HG03520 (cell line): ENCODE measurements around the gene ZNF276.
A peak's percentile ranks its signal among the peaks of the same experiment; 100 is the strongest.
"Not testable (repeated sequence)": the region's sequence is repeated elsewhere in the genome, so short reads cannot be mapped to it uniquely, and the experiment has no call there.

Experiments
- ATAC-seq: cut with Tn5 transposase; IDR thresholded peaks from one replicate; pipeline ENCODE4 v1.9.1; 2021; ENCODE audit warnings: mild to moderate bottlenecking, moderate library complexity; ENCODE audit not compliant: unreplicated experiment

Gene ZNF276

DNA sequence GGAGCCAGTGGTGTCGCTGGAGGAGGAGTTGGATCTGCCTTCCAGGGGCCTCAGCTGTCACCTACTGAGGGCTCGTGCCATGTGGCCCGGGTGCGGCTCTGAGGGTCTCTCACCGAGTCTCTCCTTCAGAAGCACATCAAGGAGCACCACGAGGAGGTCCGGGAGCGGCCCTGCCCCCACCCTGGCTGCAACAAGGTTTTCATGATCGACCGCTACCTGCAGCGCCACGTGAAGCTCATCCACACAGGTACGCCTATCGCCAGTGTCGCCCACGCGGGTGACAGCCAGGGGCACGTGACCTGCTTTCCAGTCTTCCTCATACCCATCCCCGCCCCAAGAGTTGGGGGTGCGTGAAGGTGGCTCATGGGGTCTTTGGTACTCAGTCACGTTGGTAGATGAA, 12.5 kb downstream of the ZNF276 start:
- no peak for ATAC-seq

DNA sequence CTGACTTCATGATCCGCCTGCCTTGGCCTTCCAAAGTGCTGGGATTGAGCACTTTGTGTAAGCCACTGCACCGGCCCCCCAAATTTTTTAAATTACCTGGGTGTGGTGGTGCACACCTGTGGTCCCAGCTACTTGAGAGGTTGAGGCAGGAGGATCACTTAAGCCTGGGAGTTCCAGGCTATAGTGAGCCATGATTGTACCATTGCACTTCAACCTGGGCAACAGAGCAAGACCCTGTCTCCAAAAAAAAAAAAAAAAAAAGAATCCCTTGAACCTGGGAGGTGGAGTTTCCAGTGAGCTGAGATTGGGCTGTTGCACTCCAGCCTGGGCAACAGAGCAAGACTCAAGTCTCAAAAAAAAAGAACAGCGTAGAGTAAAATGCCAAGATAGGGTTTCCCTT, 15.2 kb downstream of the ZNF276 start:
- no peak for ATAC-seq

DNA sequence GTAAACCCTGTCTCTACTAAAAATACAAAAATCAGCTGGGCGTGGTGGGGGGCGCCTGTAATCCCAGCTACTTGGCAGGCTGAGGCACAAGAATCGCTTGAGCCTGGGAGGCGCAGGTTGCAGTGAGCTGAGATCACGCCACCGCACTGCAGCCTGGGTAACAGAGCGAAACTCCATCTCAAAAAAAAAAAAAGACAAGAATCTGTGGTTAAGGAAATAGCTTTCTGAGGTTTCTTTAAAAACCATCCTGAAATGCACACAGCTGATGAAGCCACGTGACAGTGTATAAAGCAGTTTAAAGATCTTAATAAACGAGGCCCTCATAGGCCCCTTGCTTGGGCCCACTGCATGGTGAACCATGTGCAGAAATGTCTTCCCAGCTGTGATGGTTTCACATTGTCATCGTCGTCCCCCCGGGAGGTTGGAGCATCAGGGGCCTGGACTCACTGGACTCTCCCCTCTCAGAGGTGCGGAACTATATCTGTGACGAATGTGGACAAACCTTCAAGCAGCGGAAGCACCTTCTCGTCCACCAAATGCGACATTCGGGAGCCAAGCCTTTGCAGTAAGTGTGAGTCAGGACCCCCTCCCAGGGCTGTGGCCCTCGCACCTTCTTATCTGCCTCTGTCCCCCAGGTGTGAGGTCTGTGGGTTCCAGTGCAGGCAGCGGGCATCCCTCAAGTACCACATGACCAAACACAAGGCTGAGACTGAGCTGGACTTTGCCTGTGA, 16.2 kb downstream of the ZNF276 start:
- no peak for ATAC-seq

DNA sequence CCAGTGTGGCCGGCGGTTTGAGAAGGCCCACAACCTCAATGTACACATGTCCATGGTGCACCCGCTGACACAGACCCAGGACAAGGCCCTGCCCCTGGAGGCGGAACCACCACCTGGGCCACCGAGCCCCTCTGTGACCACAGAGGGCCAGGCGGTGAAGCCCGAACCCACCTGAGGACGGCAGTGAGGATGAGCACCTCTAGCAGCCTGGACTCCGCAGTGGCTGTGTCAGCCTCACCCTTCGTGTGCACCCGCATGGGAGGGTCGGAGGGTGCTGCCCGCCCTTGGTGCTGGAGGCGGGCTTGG, 16.7 kb downstream of the ZNF276 start:
- no peak for ATAC-seq

DNA sequence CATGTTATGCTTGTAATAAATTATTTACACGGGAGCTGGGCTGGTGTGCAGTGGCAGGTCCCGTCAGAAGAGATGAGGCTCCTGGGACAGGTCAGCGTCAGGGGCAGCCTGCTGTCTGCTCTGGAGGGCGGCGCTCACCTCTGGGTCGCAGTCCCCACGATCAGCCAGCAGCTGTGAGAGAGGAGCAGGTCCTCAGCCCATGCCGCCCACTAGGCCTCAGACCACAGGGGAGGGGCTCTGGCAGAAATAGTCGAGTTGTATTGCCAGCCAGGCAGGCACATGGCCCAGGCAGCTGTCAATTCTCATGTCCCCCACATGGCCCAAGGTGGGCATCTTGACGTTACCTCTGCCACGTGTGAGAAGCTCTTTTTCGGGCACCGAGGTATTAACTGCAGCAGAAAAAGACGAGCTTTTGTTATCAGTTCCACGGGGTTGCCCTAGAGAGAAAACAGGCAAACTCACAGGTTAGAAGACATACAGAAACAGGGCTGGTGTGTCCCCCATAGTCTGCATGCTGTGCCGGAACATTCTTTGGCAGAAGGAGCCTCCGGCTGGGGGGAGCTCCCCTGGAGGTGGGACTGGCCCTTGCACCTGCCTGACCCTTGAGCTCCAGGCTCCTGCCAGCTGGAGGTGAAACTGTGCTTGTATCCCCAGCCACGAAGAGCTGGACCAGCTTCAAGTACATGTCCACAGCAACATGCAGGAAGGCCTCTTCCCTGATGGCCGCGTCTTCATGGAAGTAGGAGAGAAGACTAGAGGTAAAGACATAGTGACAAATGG, 17.4 kb downstream of the ZNF276 start:
- ATAC-seq, result no peak

DNA sequence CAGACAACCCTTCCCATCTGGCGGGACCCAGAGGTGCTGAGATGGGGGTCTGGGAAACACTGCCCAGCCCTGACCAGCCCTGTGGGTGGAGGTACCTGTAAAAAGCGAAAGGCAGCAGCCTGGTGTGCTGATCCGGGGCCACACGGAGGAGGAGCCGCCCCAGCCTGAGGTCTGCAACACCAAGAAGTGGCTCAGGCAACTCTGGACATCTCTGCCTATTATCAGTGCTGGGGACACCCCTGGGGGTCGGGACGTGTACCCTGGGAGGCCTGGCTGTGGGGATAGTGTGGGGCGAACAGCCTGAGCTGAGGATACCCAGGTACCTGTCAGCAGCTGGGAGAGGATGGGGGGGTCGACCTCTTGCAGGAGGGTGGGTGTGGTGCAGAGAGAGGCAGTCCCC, 18.0 kb downstream of the ZNF276 start:
- ATAC-seq, result no peak

DNA sequence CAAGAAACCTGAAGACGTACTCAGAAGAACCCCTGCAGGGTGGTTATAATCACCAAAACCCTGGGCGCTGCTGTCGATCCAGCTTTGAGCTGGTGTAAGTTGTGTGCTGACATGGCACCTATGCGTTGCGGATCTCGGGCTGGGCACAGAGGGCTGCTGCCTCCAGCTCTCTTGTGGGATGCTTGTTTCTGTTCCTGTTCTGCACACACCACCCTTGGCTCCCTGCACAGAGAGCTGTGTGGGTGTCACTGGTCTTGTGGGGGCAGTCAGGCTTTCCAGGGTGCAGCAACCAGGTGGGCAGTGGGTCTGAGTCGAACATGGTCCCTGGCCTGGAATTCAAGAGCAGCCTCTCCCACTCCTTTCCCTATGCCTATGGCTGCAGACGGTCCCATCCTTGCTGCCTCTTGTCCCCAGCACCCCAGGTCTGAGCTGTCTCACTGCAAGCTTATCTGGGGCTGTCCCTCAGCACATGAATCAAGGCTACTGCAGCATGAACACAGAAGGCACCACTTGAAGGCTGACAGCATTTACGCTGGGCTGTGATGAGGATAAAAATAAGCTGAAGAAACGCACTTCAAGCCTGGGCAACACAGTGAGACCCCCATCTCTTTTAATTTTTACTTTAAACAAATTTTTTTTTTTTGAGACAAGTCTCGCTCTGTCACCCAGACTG, 20.1 kb downstream of the ZNF276 start:
- no peak for ATAC-seq

DNA sequence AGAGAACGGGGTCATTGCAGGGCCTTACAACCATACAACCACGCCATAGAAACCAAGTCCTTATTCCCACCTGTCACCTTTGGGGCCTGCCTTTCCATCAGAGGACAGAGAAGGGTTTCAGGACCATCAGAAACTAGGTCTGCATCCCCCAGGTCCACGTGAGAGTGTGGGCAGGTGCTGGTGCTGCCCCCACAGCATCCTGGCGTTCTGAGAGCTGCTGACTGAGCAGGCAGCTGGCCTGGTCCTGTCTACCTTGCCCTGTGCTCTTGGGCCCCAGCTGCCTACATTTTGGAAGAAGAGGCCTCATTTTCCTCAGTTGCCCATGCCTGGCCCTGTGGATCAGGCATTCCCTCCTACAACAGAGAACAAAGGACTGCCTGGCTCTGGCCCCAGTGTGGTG, 21.6 kb downstream of the ZNF276 start:
- ATAC-seq, result no peak

DNA sequence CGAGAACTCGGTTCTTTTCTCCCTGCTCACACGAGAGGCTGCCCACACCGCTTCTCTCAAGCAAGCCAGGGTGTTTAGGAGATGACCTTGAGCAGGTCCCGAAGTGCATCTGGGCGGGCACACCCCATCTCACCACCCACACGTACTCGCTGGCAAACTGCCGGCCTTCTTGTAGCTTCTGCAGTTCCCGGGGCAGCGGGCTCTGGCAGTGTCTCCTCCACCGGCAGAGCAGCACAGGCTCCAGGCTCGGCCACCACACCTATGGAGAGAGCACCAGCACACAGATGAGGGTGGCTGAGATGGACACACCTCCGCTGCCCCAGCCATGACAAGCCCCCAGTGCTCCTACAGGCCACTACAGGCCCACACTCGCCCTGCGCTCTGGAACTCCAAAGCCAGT, 23.5 kb downstream of the ZNF276 start:
- no peak for ATAC-seq

DNA sequence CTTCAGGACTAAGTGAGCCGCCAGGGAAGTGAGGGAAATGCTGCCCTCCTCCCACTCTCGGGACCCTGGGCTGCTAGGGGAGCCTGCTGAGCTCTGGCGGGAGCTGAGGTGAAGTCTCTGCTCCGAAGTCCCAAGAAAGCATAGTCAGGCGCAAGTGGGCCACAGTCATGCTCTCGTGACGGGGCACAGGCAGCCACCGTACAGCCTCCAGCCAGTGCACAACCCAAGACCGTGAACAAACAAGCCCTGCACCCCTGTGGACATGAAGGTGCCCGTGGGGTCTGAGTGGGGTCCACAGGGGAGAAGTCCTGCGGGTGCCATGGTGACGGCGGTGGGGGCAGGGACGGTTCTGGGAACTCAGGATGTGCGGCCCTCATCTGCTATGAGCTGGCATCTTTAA, 24.7 kb downstream of the ZNF276 start:
- ATAC-seq, result no peak

DNA sequence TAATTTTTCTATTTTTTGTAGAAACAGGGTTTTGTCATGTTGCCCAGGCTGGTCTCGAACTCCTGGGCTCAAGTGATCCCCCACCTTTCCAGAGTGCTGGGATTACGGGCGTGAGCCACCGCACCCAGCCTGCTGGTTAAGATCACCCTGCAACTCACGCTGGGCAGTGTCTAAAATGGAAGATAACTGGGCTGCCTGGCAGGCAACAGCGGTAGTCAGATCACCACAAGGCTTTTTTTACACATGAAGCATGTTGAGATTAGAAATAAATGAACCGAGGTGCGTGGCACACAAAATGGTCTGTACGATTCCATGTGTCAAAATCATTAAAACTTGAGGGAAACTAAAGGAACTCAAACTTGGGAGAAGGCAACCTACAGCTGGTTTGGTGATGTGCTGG, 26.7 kb downstream of the ZNF276 start:
- ATAC-seq, result no peak

DNA sequence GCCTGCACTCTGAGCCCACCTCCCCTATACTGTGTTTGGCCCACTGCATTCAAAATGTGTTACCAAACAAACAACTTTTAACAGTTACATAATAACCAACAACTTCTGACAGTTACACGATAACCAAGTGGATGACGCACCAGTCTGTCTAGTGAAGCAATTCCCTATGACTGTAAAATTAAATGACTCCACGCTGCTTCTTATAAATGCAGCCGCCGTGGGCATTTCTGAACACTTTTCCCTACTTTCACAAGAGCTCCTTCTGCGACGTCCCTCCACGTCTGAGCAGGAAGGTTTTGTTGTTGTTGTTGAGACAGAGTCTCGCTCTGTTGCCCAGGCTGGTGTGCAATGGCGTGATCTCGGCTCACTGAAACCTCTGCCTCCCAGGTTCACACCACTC, 27.6 kb downstream of the ZNF276 start:
- no peak for ATAC-seq

DNA sequence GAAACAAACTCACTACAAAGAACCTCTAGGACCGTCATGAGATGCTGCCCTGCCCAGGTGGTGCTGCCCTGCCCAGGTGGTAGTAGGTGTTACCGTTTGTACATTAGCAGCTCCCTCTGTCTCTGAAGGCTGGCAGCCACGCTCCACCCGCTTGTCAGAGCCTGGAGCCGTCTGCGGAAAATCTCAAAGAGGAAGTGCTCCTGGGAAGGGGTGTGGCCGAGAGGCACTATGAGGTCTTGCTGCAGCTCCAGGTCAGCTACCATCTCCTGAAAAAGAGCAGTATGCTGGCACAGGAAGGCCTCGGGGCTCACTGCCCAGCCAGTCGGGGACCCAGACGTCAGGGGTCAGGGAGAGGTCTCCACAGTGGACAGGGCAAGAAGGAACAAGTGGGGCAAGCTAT, 28.3 kb downstream of the ZNF276 start:
- ATAC-seq, result no peak

DNA sequence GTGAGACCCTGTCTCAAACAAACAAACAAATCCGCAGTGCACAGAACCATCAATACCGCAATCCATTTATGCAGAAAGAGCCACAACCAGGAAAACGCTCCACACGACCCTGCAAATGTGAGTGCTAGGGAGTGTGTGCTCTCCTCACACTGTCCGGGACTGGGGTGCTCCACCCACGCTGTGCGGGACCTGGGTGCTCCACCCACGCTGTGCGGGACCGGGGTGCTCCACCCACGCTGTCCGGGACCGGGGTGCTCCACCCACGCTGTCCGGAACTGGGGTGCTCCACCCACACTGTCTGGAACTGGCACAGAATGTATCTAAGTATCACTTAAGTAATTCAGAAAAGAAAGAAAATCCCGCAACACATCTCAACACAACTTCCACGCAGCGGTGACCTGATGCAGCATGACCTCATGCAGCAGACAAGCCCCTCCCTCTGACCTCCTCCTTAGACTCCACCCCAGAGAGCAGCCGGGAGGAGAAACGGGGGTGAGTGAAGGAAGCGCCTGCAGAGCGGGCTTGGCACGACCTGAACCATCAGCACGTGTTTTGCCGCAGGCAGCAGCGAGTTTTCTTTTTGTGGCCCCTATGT, 38.5 kb downstream of the ZNF276 start:
- no peak for ATAC-seq

DNA sequence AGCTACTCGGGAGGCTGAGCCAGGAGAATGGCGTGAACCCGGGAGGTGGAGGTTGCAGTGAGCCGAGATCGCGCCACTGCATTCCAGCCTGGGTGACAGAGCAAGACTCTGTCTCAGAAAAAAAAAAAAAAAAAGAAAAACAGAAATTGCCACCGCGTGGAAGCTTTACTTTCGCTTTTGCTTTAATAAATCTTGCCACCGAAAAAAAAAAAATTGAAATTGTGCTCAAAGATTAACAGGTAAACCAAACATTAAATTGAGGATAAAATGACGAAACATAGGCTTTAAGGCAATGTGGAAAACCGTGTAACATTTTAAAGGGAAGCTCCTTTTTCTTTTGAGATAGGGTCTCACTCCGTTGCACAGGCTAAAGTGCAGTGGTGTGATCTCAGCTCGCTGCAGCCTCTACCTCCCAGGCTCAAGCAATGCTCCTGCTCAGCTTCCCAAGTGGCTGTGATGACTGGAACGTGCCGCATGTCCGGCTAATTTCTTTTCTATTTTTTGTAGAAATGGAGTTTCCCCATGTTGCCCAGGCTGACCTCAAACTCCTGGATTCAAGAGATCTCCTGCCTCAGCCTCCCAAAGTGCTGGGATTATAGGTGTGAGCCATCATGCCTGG, 40.1 kb downstream of the ZNF276 start:
- ATAC-seq, result no peak

DNA sequence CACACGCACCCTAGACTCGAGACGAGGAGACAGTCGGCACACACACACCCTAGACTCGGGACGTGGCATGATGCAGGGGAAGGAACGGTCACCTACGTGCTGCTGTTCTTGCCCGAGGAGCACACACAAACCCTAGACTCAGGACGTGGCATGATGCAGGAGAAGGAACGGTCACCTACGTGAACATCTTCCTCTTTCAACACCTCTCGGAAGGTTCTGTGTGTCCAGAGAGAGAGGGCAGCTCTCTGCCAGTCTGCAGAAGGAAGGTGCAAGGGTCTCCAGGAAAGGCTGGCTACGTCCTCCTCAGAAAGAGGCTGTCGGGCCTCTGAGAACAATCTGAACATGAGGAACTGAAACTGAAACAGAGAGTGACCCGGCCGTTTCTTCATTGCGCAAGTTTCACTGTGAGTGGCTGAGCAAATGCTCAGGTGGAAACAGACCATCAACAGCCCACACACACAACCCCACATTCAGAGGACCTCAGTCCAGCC, 43.4 kb downstream of the ZNF276 start:
- peak; percentile 82 for ATAC-seq

DNA sequence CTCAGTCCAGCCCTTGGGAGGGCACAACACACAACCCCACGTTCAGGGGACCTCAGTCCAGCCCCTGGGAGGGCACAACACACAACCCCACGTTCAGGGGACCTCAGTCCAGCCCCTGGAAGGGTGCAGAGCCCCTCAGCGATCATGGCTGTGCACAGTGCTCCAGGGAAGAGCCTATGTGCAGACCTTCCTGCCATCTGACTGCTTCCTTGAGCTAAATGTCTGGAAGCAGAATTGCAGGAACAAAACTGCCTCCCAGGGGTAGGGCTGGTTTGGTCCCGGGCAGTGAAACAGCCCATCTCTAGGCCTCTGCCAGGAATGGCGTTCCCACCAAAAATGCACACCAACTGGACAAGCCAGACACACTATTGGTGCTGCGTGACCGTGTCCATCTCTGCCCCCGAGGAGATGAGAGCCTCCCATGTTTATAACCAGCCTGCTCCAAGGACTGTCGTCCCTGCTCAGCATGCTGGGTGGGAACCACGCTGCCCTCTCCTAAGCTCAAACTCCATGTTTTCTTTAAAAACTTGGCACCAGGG, 44.0 kb downstream of the ZNF276 start:
- no peak for ATAC-seq

DNA sequence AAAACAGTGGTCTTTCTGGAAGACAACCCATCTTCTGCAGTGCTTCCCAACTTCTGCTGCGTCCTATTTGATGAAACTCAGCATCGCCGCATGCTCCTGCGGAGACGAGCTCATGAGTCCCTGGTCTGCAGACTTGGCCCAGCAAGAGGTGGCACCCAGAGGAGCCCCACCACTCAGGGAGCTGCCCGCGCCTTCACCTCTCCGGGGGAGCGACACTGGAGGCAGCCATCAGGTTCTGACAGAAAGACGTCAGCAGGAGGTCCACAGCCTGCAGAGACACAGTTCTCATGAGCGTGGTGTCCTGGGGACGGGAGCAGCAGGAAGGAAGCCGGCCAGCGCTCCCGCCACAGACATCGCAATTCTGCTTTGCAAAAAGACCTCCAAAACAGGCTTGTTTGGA, 49.0 kb downstream of the ZNF276 start:
- ATAC-seq, result no peak

DNA sequence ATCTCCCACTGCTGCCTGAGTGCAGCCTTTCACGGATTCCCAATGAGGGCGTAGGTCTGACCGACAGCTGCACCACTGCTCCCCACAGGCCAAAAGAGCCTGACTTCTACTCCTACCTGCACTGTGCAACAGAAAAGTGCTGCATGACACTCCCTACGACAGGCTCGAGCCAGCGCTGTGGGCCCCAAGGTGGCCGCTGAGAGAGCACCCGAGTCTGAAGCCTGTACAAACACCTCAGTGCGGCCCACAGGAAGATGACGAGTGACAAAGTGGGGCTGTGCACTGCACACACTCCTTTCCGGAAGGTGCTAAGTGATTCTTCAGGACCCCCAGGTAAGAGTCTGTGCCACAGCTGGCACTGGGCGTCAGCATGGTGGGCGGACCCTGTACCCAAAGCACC, 53.9 kb downstream of the ZNF276 start:
- no peak for ATAC-seq

DNA sequence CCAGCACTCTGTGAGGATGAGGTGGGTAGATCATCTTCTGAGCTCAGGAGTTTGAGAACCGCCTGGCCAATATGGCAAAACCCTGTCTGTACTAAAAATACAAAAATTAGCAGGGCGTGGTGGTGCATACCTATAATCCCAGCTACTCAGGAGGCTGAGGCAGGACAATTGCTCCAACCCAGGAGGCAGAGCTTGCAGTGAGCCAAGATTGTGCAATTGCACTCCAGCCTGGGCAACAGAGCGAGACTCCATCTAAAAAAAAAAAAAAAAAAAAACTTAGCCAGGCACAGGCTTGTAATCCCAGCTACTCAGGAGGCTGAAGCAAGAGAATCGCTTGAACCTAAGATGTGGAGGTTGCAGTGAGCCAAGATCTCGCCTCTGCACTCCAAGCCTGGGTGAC, 56.9 kb downstream of the ZNF276 start:
- not testable (repeated sequence) for ATAC-seq
